Stimulated activated CD4-positive, alpha-beta T cell treated with anti-CD3 and anti-CD28 coated beads, Interleukin-12 subunit alpha, Interleukin-12 subunit beta, amount 100 ng/mL, for 24 hours (primary cell): Measurements from ENCODE around the gene BAD.

Experiments
- DNase-seq, 2 experiments: peaks; one replicate each; pipeline ENCODE4 v3.0.0-alpha.2; 2020; ENCODE audit warnings: low read depth in 2 of 2

BAD gene

DNA sequence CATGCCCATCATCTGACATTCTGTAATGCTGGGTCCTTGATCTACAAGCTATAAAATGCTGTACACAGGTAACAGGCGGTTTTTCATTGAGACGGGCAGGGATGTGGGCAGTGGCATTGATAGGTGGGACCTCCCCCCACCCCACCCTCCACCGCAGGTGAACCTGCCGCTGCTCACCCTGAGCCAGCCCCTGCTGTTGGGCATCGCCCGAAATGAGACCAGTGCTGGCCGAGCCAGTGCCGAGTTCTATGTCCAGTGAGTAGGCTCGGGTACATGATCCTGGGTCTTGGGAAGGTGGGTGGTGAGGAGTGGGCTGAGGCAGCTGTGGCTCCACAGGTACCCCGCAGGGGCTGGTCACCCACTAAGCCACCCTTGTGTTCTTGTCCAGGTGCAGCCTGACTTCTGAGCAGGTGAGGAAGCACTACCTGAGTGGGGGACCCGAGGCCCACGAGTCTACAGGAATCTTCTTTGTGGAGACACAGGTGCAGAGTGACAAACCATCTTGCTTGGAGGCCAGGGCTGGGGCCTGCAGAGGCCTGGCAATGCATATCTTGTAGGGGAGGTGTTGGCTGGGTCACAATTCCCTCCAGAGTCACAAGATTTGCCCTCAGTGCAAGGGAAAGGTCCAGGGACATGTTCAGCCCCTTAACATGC lies 55.2 kb downstream of the BAD start:
- no peak for DNase-seq

DNA sequence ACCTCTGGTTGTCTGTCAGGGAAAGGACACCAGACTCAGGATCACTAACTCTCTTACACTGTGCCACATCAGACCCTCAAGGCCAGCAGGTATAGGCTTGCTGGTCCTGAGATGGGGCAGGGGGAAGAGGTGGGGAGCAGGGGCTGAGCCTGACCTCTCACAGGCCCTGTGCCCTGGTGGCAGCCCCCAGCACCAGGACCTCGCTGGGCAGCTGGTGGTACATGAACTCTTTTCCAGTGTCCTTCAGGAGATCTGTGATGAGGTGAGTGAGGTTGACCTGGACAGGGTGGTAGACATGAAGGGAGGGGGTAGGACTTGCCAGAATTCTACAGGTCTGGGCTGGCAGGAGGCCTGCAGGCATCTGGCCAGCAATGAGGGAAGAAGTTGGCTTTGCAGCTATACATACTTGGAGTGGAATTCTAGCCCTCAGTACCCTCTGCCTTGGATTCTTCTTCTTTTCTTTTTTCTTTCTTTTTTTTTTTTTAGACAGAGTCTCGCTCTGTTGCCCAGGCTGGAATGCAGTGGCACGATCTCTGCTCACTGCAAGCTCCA lies 57.0 kb downstream of the BAD start:
- DNase-seq: no peak

DNA sequence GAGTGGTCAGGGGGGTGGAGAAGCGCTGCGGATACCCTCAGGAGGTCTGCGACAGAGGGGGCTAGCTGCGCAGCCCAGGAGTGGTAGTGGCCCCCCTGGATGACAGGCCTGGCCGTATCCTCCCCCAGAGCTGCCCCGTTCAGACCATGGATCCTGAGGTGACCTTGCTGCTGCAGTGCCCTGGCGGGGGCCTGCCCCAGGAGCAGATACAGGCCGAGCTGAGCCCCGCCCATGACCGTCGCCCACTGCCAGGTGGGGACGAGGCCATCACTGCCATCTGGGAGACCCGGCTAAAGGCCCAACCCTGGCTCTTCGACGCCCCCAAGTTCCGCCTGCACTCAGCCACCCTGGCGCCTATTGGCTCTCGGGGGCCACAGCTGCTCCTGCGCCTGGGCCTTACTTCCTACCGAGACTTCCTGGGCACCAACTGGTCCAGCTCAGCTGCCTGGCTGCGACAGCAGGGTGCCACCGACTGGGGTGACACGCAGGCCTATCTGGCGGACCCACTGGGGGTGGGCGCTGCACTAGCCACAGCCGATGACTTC lies 57.9 kb downstream of the BAD start:
- DNase-seq: no peak

DNA sequence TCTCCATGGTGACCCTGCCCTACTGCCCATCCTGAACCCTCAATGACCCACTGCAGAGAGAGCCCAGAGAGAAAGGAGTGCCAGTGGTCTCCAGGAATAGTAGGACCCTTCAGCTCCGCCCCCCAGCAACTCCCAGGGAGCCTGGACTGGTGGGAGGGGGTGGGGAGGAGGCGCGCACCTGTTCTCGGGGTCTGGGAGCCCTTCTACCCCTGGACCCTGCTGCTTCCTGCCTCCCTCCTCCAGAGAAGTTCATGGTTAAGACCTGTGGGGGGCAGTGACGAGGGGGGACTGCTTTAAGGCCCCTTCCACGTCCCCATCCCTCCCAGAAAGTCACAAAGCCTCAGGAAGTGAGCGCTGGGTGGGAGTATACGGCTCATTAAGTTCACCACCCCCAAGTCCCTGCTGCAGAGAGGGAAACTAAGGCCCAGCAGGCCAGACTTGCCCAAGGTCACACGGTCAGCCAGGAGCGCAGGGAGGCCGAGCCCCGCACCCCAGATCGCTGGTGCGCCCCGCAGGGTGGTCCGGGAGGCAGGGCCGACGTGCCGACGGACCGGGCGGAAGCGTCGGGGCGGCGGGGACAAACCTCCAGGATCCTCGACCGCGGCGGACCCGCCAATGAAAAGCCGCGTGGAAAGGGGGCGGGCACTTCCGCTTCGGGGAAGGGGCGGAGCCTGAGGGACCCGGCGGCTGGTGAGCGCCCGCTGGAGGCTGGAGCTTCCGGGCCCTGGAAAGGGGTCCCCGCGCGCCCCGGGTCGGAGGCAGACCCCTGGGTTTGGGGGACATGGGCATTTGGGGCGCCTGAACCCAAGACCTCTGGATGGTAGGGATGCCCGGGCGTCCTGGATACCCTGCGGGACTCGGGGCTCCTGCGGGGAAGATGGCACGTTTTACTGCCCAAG lies 58.6 kb downstream of the BAD start, which contains the start of the genes NUDT22 and TRPT1:
NUDT22 (plus strand) TSS at position 667 of the 899 bp plus-strand sequence. CDS start 379 bp downstream, outside the sequence.
TRPT1 (minus strand) TSS at position 579 of the 899 bp plus-strand sequence; CDS start at position 253, 326 bp downstream.
- peak; percentile 89 to 95 for DNase-seq

DNA sequence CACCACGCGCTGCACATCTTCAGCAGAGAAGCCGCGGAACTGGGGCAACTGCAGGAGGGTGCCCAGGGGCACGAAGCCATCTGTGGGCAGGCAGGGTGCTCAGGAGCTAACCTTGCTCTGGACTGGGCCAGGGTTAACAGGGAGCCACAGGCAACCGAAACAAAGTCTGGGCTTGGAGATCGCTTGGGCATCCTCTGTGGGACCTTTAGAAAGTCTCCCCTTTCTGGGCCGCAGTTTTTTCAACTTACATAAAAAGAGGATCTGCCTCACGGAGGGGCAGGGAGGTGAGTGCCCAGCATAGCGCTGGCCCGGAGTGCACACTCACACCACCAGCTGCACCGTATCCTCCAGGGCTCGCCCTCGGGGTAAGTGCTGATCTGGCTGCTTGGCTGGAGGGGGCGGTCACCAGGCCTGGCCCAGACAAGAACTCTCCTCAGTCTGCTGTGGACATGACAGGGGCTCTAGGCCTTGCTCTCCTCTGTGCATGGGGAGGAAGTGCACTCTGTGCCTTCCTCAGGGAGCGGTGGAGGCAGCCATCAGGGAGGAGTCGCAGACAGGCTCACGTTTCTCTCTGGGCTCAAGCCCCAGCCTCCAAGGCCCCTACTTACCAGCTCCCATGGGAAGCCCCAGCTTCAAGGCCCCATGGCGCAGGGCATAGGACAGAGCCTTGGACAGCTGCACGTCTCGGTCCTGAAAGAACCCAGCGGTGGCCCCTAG lies 59.4 kb downstream of the BAD start:
- DNase-seq: no peak

DNA sequence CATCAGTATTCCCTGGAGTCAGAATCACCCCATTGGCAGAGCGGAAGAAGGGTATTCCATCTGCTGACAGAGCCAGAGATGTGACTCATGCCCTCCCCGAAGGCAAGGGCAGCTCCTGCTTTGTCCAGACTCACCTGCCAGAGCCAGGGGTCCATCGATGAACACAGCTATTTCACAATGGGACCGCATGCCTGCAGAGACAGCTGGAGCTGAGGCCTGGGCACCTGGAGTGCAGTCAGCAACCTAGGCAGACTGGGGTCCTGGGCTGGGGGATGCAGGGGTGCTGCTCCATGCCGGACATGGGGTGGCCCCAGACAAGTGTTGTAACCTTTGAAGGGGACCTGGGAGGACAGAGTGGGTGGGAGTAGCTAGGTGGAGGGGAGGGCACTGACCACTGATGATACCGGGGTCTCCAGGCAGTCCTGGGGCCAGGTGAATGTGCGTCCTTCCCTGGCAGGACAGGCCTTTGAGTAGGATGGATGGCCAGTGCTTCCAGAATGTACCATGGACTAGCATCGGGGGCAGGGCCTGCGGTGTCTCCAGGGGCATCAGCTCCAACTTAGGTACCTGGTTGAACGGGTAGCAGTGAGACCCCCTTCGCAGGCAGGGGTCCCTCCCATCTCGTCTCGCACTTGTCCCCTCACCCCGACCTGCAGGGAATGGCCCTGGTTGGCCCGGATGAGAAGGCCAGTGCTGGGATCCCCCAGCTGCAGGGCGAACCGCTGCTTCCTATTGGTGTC lies 60.1 kb downstream of the BAD start:
- no peak for DNase-seq

DNA sequence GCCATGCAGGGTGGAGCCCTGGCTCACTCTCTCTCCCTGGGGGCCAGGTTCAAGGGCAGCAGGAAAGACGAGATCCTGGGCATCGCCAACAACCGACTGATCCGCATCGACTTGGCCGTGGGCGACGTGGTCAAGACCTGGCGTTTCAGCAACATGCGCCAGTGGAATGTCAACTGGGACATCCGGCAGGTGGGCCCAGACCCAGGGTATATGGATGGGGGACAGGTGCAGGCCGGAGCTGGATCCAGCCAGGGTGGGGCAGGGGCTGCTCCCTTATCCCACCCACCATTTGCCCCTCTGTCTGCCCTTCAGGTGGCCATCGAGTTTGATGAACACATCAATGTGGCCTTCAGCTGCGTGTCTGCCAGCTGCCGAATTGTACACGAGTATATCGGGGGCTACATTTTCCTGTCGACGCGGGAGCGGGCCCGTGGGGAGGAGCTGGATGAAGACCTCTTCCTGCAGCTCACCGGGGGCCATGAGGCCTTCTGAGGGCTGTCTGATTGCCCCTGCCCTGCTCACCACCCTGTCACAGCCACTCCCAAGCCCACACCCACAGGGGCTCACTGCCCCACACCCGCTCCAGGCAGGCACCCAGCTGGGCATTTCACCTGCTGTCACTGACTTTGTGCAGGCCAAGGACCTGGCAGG lies 61.3 kb downstream of the BAD start:
- no peak for DNase-seq

DNA sequence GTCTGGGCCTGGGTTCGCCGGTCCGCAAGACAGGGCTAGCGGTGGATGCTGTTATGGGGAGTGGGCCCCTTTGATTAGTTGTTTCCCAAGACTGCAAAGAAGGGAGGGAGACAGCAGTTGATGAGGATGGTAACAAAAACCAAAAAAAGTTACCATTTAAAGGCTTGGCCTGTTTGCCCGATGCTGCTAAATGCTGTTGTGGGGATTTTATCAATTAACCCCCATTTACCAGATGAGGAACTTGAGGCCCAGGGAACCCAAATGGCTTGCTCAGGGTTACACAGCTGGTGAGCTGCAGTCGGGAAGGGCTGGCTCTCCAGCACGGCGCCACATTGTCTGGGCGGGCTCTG lies 61.8 kb downstream of the BAD start:
- DNase-seq: no peak

DNA sequence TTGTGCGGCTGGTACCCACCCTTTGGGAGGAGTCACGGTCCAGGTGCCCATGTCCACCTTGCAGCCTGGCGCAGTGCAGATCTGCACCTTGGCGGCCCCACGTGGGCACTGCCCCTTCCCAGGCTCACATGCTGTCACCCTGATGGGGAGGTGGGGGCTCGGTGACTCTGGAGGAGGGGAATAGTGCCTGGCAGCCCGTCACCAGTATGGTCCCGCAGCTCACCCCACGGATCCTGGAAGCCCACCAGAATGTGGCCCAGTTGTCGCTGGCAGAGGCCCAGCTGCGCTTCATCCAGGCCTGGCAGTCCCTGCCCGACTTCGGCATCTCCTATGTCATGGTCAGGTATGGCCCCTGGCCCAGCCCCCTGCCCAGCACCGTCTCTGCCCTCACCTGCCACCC lies 63.7 kb downstream of the BAD start:
- DNase-seq: no peak

DNA sequence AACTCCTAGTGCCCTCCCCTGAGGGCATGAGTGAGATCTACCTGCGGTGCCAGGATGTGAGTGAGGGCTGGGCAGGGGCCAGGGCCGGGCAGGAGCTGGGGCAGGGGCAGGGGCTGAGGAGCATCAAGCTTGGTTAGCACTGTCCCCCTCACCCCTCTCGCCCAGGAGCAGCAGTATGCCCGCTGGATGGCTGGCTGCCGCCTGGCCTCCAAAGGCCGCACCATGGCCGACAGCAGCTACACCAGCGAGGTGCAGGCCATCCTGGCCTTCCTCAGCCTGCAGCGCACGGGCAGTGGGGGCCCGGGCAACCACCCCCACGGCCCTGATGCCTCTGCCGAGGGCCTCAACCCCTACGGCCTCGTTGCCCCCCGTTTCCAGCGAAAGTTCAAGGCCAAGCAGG lies 64.2 kb downstream of the BAD start:
- no peak for DNase-seq
